Measurements from ENCODE around the gene TMEM119.

Gene TMEM119

GRCh38 chr12:108573317-108573716 is 24.6 kb downstream of the TMEM119 start:
- H3K4me3 ChIP-seq (ENCODE audit: low read depth, low read length), result no peak overlapping the region
- DNase-seq (ENCODE audit: low read depth), result no peak
- TF ChIP-seq, protein P1, sequence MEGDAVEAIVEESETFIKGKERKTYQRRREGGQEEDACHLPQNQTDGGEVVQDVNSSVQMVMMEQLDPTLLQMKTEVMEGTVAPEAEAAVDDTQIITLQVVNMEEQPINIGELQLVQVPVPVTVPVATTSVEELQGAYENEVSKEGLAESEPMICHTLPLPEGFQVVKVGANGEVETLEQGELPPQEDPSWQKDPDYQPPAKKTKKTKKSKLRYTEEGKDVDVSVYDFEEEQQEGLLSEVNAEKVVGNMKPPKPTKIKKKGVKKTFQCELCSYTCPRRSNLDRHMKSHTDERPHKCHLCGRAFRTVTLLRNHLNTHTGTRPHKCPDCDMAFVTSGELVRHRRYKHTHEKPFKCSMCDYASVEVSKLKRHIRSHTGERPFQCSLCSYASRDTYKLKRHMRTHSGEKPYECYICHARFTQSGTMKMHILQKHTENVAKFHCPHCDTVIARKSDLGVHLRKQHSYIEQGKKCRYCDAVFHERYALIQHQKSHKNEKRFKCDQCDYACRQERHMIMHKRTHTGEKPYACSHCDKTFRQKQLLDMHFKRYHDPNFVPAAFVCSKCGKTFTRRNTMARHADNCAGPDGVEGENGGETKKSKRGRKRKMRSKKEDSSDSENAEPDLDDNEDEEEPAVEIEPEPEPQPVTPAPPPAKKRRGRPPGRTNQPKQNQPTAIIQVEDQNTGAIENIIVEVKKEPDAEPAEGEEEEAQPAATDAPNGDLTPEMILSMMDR (conservative IDR thresholded peaks at IDR 0.05; ENCODE audit: low read depth, low read length), result no peak

DNA sequence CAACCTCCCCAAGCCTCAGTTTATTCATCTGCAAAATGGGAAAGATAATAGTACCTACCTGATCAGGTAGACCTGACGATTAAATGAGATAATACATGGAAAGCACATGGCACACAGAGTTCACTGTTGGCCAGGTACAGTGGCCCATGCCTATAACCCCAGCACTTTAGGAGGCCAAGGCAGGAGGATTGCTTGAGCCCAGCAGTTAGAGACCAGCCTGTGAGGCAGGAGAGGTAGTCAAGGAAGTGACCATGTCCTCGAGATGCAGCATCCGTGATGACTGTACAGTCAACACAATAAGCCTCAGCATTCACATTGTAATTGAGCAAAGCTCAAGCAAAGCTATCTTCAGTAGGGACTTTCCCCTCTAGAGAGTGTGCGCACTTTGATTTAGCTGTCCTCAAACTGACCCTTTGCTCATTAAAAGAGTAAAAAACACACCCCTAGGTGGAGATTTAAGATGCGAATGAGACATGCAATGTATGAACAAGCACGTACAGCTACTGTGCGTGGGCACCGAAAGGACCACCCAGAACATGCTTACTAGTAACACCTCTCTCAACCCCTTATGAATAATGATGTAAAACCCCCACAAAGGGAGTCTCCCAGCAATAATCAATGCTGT is 25.6 kb downstream of the TMEM119 start:
- H3K4me3 ChIP-seq (ENCODE audit: low read depth, low read length), result no peak overlapping the region
- TF ChIP-seq, protein P1 (conservative IDR thresholded peaks at IDR 0.05; ENCODE audit: low read depth, low read length), result no peak
- no peak for DNase-seq (ENCODE audit: low read depth)

GRCh38 chr12:108571609-108572165 is 26.2 kb downstream of the TMEM119 start:
- no peak overlapping the region for H3K4me3 ChIP-seq (ENCODE audit: low read depth, low read length)
- TF ChIP-seq, protein P1 (conservative IDR thresholded peaks at IDR 0.05; ENCODE audit: low read depth, low read length), result no peak
- DNase-seq (ENCODE audit: low read depth), result no peak

DNA sequence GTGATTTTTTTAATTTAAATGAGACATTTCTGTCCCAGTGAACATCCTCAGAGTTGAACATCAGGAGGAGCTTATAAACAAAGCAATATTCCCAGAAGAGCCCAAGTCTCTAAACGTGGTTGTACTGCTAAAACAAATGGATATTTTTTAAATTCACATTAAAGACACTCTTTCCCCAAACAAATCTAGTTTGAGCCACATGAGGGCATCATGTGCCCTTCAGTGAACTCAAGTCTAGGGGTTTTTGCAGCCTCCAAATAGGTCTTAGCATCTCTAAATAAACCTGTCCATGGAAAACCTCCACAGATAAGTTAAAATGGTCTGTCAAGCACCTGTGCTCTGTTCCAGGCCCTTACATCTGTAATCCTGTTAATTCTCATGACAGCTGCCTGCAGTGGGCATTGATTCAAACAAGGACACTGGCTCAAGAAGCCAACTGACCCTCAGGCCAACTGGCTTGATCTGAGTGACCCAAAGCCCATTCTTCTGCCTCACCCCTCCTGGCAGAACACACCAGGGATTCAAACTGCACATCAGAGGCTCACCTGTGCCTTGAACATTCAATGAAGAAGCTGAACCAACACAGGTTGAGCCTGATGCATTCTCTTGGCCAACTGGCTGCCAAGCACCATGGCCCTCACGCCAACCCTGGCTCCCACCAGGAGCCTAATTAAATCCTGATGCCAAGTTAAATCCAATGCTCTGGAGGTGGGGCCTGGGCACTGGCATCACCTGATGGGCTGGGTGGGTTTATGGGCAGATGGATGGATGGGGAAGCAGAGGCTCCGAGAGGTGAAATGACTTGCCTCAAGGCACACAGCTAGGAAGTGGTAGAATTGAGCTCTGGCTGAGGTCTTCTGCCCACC is 26.9 kb downstream of the TMEM119 start:
- no peak overlapping the region for H3K4me3 ChIP-seq (ENCODE audit: low read depth, low read length)
- TF ChIP-seq, protein P1 (conservative IDR thresholded peaks at IDR 0.05; ENCODE audit: low read depth, low read length), result peak; percentile 57
- DNase-seq (ENCODE audit: low read depth), result peak; percentile 76

DNA sequence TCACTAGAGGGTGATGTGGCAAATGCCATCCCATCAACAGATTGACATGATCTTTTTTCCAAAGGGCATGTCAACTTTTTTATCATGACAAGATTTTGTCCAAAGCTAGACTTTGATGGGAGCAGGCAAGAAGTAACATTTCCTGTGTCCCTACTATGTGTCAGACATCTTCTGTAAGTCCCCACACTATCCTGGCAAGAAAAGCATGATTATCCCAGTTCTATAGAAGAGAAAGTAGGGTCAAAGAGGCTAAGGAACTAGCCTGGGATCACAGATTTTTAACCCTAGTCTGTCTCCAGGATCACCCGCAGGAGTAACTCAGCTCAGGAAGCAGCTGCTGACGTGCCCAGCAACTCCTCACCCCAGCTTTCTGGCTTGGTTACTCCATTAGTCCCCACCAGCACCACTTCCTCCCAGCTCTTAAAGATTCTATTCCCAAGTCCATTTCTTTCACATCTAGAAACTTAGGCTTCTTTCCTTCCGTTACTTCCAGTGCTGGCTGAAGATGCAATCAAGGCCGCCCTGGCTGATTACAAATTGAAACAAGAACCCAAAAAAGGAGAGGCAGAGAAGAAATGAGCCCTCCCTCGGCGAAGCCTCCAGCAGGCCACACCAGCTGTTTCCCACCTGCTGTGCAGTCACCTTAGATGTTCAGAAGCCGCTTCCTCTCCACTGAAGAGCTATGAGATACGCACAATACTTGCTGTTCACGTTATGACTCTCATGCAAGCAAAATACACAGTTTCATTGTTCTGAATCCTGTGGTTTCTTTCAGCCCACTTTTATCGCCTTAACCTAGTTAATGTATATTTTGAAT is 29.3 kb downstream of the TMEM119 start:
- peak; percentile 25 for DNase-seq (ENCODE audit: low read depth)
- no peak overlapping the region for H3K4me3 ChIP-seq (ENCODE audit: low read depth, low read length)
- TF ChIP-seq, protein P1 (conservative IDR thresholded peaks at IDR 0.05; ENCODE audit: low read depth, low read length), result no peak

DNA sequence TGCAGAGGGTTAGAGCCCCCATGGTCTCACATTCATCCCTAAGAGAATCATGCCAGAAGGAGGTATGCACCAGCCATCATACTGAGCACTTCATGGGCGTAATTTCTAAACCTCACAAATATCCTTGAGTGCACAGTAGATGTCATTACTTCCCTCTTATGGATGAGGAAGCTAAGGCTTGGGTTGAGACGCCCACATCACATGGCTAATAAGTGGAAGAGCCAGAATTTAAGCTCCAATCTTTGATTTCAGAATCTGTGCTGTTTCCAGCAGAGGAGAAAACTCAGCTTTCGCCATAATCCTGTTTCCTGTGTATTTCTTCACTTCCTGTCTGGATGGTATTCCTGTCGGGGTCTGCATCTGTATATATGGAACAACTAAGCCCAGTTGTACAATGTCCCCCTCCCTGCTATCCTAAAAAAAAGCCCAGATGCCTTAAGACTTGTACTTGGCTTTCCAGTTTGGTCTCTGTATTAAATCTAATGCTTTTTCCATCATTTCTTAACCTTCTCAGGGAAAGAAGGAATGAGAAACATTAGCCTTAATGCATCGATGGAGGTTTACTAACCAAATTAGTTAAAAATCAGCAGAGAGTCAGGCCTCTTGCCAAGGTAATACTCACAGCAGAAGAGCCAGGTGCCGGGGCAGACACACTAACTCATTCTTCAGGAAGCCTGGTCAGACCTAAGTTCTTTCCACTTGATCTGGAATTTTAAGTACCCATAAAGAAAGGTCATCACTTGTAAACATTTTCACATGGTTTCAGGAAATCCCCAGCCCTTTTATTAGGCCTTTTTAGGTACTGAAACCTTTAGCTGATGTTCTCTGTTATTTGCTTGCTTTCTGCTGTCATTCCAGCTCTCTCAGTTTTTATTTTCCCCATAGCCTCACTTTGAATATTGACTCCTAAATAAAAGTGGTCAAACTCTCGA is 30.2 kb downstream of the TMEM119 start:
- TF ChIP-seq, protein P1 (conservative IDR thresholded peaks at IDR 0.05; ENCODE audit: low read depth, low read length), result no peak
- no peak overlapping the region for H3K4me3 ChIP-seq (ENCODE audit: low read depth, low read length)
- DNase-seq (ENCODE audit: low read depth), result peak; percentile 19

Measured in choroid plexus epithelial cell (primary cell).